ENCODE measurements around the gene RENBP. TPM values are rescaled to one million over a fixed set of nuclear protein-coding genes. Genes with fewer than 3 reads are reported as not detected.
"Not testable (repeated sequence)": the region's sequence is repeated elsewhere in the genome, so short reads cannot be mapped to it uniquely, and the experiment has no call there.

Gene RENBP
- total RNA-seq, 2 experiments from 2014 or later, result 8.2 to 8.4 TPM

DNA sequence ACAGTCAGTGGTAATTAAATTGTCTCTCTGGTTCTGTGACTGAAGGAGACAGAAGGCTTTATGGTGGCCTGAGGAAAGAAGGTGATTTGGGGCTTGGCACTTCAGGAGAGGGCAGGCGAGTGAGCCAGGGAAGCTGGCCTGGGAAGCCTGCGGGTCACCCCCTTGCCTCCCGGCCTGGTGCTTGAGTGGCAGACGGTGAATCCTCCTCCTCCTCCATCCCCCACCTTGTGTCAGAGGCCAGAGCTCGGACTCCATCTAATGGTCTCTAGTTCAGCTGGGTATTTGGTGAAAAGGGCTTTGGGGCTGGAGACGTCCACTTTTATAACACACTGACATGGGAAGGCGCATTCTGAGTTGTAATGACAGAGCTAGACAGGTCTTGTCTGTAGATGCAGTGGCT lies 36.8 kb upstream of the RENBP start:
- Mint-ChIP-seq H3K9me3 (no peaks in the 10 kb centered on the region), H3K4me1 (ENCODE audit: low read depth) (peaks cover 46% of the 10 kb centered on the region), H3K36me3 (peaks cover 7% of the 10 kb centered on the region), H3K27ac (peak overlapping the region; percentile 94), H3K27me3 (no peaks in the 10 kb centered on the region), H3K4me3 (peak overlapping the region; percentile 62)
- ChIA-PET POLR2A (interaction anchor here (1.2 to 3.4 kb wide), 4 partner anchors 9 to 56 kb away, joined by 3 to 40 read pairs (median 6); partner anchors contain the start of genes ARHGAP4, HCFC1, IRAK1 and TMEM187), CTCF (interaction anchor here (1.7 kb wide), 1 partner anchor 10 kb away, joined by 4 read pairs; the partner anchor contains the start of gene HCFC1)
- intact Hi-C loops (cut with micrococcal nuclease), result loop anchor here (1.0 to 5.0 kb wide), 2 partner anchors 9 to 41 kb away; partner anchors contain the start of gene TMEM187
- DNase-seq, result no peak

DNA sequence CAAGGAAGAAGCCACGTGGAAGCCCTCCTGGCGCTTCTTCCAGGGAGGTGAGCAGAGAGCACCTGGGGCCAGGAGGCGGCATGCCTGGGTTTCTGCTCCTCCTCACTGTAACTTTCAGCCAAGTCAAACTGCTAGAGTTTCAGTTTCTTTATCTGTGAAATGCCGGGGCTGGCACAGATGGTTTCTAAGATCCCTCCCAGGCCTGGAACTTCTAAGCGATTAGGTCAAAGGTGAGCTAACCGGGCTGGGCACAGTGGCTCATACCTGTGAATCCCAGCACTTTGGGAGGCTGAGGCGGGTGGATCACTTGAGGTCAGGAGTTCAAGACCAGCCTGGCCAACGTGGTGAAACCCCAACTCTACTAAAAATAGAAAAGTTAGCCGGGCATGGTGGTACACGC lies 36.0 kb upstream of the RENBP start:
- H3K9me3 Mint-ChIP-seq, H3K36me3 Mint-ChIP-seq, H3K27me3 Mint-ChIP-seq: not testable (repeated sequence)
- POLR2A ChIA-PET, result interaction anchor here (0.8 to 3.4 kb wide), 3 partner anchors 10 to 58 kb away, joined by 3 to 40 read pairs (median 7); partner anchors contain the start of genes HCFC1, IRAK1 and TMEM187
- peak overlapping the region; percentile 69 for H3K4me3 Mint-ChIP-seq
- peak; percentile 50 for DNase-seq
- H3K27ac Mint-ChIP-seq, result peak overlapping the region; percentile 94
- H3K4me1 Mint-ChIP-seq (ENCODE audit: low read depth), result peaks cover 50% of the 10 kb centered on the region
- CTCF ChIA-PET, result interaction anchor here (0.6 to 1.7 kb wide), 2 partner anchors 9 to 33 kb away, joined by 3 to 4 read pairs; partner anchors contain the start of gene HCFC1
- intact Hi-C loops (cut with micrococcal nuclease), result loop anchor here (5.0 kb wide), 1 partner anchor 42 kb away; no protein-coding TSS in a partner anchor

DNA sequence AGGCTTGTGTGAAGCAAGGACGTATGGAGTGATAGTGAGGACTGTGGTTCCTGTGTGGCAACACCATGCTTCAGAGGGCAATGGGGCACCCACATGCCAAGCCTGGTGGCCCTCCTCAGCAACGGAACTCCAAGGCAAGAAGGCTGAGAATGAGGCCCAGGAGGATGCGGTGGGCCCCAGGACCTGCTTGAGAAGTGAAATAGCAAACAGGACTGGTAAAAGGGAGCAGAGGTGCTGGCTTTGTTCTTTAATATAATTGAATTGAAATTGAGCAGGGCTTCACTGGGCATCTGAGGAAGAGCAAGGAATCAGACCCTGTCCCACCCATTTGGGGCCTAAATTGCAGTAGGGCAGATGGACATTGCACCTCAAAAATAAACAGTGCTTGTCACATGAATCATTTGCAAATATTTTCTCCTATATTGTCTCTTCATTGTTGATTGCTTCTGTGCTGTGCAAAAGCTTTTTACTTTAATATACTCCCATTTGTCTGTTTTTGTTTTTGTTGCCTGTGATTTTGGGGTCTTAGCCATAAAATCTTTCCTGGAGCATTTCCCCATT lies 30.4 kb upstream of the RENBP start:
- CTCF ChIA-PET, result interaction anchor here (0.9 to 1.0 kb wide), 2 partner anchors 38 to 45 kb away, joined by 3 read pairs; partner anchors contain the start of gene IRAK1
- peak overlapping the region; percentile 88 for H3K4me3 Mint-ChIP-seq

DNA sequence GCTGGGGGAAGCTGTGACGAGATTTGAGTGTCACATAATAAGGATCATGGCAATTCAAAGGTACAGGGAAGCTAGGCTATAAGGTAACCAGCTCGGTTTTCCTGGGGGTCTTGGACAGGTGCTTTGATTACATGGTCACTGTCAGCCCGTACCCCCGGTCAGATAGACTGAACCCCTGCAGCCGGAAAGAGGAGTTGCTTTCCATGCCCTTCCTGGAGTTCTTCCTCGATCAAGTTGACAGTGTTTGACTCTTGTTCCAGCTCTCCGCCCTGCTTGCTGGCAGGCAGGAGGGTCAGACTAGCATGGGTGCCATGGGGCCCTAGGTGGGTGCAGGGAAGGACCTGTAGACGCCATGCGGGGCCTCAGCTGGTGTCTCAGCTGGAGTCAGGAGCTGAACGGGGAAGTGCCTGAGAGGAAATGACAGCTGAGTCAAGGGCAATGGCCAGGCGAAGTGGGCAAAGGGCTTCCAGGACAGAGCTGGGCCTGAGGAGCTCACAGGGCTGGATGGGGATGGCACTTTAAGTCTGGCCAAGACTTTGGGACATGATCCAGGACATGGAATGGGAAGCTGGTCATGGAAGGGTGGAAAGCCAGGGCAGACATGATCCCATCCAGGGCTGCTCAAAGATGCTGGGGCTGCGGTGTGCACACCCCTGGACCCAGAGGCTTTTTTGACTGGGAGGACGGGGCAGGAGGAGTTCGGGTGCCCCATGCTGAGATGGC lies 29.7 kb upstream of the RENBP start:
- DNase-seq, result no peak
- peaks cover 11% of the 10 kb centered on the region for H3K36me3 Mint-ChIP-seq
- intact Hi-C loops (cut with micrococcal nuclease), result loop anchor here (10.0 kb wide), 2 partner anchors 121 to 401 kb away; partner anchors contain the start of genes EMD, FLNA and MECP2
- H3K4me1 Mint-ChIP-seq (ENCODE audit: low read depth), result peaks cover 17% of the 10 kb centered on the region
- POLR2A ChIA-PET, result interaction anchor here (1.2 to 8.7 kb wide), 5 partner anchors 7 to 49 kb away, joined by 3 to 68 read pairs (median 7); partner anchors contain the start of gene ARHGAP4
- CTCF ChIA-PET, result interaction anchor here (1.0 kb wide), 2 partner anchors 15 to 46 kb away, joined by 3 read pairs; partner anchors contain the start of gene IRAK1
- H3K27me3 Mint-ChIP-seq, result no peaks in the 10 kb centered on the region
- peak overlapping the region; percentile 88 for H3K4me3 Mint-ChIP-seq
- no peaks in the 10 kb centered on the region for H3K9me3 Mint-ChIP-seq
- peak overlapping the region; percentile 99 for H3K27ac Mint-ChIP-seq

More for the DNA sequence above, 30.4 kb upstream of the RENBP start:
- Mint-ChIP-seq H3K36me3 (peaks cover 5% of the 10 kb centered on the region), H3K4me1 (ENCODE audit: low read depth) (peaks cover 17% of the 10 kb centered on the region), H3K9me3 (no peaks in the 10 kb centered on the region), H3K27ac (peak overlapping the region; percentile 99), H3K27me3 (no peaks in the 10 kb centered on the region)
- DNase-seq, result no peak
- POLR2A ChIA-PET, result interaction anchor here (1.2 to 1.6 kb wide), 2 partner anchors 15 to 46 kb away, joined by 3 to 5 read pairs; no protein-coding TSS in a partner anchor
- intact Hi-C loops (cut with micrococcal nuclease), result loop anchor here (10.0 kb wide), 2 partner anchors 120 to 400 kb away; partner anchors contain the start of genes EMD, FLNA and MECP2

DNA sequence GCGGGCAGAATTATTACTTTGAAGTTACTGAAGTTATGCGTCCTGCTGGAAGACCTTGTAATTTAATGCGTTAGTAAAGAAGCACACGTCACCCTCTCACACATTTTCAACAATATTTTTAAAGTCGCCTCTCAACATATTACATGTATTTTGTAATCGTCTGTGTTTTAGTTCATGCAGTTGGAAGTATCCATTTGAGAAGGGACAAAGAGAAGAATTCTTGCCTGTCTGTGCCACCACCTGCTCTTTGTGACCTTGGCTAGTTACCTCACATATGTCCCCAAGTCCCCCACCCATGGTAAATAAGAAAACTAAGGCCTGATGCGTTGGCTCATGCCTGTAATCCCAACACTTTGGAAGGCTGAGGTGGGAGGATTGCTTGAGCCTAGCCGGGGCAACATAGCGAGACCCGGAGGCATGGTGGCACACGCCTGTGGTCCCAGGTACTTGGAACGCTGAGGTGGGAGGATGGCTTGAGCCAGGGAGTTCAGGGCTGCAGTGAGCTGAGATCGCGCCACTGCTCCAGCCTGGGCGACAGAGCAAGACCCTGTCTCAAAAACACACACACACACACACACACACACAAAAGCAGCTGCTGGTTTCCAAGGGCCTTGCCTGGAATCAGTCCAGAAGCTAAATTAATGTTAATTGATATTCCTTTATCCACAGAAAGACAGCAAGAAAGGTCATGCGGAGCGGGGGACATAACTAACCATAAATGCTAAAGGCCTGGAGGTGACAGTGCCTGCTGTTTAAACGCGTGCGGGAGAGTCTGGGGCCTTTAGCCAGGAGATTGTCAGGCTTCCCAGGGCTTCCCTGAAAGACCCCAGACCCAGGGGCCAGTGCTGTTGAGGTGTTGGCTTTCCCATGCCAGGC lies 28.9 kb upstream of the RENBP start:
- POLR2A ChIA-PET, result interaction anchor here (1.0 to 8.7 kb wide), 6 partner anchors 8 to 48 kb away, joined by 3 to 68 read pairs (median 6); partner anchors contain the start of gene ARHGAP4
- CTCF ChIA-PET, result interaction anchor here (1.0 kb wide), 3 partner anchors 16 to 47 kb away, joined by 3 read pairs; partner anchors contain the start of gene IRAK1
- peaks cover 17% of the 10 kb centered on the region for H3K4me1 Mint-ChIP-seq (ENCODE audit: low read depth)
- H3K27me3 Mint-ChIP-seq, result no peaks in the 10 kb centered on the region
- peak overlapping the region; percentile 88 for H3K4me3 Mint-ChIP-seq
- H3K36me3 Mint-ChIP-seq, result peaks cover 13% of the 10 kb centered on the region
- DNase-seq, result no peak
- H3K27ac Mint-ChIP-seq, result peak overlapping the region; percentile 99
- no peaks in the 10 kb centered on the region for H3K9me3 Mint-ChIP-seq
- intact Hi-C loops (cut with micrococcal nuclease), result loop anchor here (10.0 kb wide), 2 partner anchors 121 to 401 kb away; partner anchors contain the start of genes EMD, FLNA and MECP2

DNA sequence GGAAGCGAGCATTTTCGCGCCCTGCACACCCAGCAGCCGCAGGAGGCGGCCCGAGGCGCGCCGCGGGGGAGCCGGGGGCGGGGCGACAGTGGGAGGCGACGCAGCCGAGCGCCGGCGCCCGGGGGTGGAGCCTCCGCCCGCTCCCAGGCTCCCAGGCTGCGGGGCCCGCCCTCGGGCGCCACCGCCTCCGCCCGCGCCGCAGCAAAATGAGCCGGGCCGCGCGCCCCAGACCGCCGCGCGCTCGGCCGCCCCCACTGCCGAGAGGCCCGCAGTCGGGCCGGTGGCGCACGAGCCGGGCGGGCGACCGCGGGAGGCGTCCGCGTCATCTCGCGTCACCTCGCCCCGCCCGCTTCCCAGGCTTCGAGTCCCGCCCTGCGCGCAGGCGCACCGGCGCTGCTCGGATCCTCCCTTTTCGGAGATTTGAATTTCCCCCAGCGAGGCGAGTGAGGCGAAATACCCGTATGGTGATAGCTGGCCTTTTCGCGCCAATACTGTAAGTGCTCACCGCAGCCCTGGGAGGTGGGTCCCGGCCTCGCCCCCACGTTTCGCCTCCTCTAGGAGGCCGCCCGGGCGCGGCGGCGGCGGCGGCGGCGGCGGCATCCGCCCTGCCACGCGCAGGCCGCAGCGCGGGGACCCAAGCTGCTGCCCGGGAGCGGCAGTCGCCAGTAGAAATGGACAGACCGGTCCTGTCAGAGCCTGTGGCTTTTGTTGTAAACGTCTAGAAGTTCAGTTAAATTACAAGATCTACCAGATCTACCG lies 28.1 kb upstream of the RENBP start, which contains the start of gene TMEM187:
TMEM187 (plus strand) TSS at position 387 of the 759 bp plus-strand sequence. CDS start 9,309 bp downstream, outside the sequence.
- Mint-ChIP-seq H3K4me3 (peak within 1 kb of the TSS; percentile 100), H3K4me1 (ENCODE audit: low read depth) (peaks cover 24% of the 10 kb centered on the region), H3K27me3 (no peaks in the 10 kb centered on the region), H3K9me3 (no peaks in the 10 kb centered on the region), H3K27ac (peak within 1 kb of the TSS; percentile 100), H3K36me3 (peaks cover 19% of the 10 kb centered on the region)
- DNase-seq, result peak; percentile 93
- ChIA-PET CTCF (interaction anchor here (0.7 to 1.0 kb wide), 2 partner anchors 25 to 40 kb away, joined by 3 read pairs; no protein-coding TSS in a partner anchor), POLR2A (interaction anchor here (1.0 to 8.7 kb wide), 4 partner anchors 9 to 47 kb away, joined by 3 to 68 read pairs (median 24); partner anchors contain the start of gene ARHGAP4)
- intact Hi-C loops (cut with micrococcal nuclease), result loop anchor here (1.0 to 10.0 kb wide), 5 partner anchors 9 to 402 kb away; partner anchors contain the start of genes EMD, FLNA and MECP2

DNA sequence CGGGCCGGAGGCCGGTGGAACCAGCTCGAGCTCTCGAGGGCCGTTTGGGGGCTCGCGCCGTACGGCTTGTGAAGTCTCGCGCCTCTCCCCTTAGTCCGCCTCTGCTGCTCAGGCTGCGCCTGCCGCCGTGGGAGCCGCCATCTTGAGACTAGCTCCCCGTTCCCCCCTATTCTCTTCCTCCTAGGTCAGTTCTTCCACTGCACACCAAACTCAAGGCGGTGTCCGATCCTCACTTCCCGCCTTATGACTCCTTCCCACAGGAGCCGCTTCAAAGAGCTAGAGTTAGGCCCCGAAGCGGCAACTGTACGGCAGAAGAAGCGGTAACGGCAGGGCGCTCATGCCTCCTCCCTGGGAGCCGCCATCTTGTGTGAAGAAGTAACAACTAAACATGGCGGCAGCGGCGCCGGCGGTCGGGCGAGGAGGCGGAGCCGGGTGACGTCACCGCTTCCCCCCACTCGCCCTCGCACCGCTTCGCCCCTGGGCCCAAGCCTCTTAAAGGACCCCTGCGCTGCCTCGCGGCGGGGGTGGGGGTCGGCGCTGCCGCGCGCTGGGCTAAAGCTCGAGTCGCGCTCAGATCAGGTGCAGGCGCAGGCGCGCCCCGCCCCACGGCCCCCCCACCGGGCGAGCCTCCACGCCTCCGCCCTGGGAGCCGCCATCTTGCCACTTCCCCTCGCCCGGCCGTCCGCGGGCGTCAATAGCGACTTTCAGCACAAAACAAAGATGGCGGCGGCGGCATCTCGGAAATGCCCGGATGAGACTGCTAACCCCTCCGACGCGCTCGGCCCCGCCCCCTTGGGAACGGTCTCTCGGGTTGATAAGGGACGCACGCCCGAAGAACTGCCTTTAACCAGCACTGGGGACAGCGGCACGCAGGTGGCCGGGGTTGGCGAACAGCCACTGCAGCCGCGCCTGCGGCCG lies 27.3 kb upstream of the RENBP start, which contains the start of gene HCFC1:
HCFC1 (minus strand) TSS at position 369 of the 918 bp plus-strand sequence. CDS start 978 bp downstream, outside the sequence.
- peak within 1 kb of the TSS; percentile 100 for H3K4me3 Mint-ChIP-seq
- H3K36me3 Mint-ChIP-seq, result peaks cover 19% of the 10 kb centered on the region
- no peaks in the 10 kb centered on the region for H3K27me3 Mint-ChIP-seq
- peak within 1 kb of the TSS; percentile 100 for H3K27ac Mint-ChIP-seq
- peak; percentile 92 for DNase-seq
- intact Hi-C loops (cut with micrococcal nuclease), result loop anchor here (1.0 to 10.0 kb wide), 6 partner anchors 10 to 403 kb away; partner anchors contain the start of genes ABCD1, BCAP31, EMD and FLNA
- CTCF ChIA-PET, result interaction anchor here (0.5 to 1.2 kb wide), 5 partner anchors 9 to 43 kb away, joined by 3 to 4 read pairs (median 3); no protein-coding TSS in a partner anchor
- peaks cover 30% of the 10 kb centered on the region for H3K4me1 Mint-ChIP-seq (ENCODE audit: low read depth)
- POLR2A ChIA-PET, result interaction anchor here (0.8 to 8.7 kb wide), 8 partner anchors 10 to 396 kb away, joined by 3 to 68 read pairs (median 4); partner anchors contain the start of genes ARHGAP4 and MECP2
- no peaks in the 10 kb centered on the region for H3K9me3 Mint-ChIP-seq

DNA sequence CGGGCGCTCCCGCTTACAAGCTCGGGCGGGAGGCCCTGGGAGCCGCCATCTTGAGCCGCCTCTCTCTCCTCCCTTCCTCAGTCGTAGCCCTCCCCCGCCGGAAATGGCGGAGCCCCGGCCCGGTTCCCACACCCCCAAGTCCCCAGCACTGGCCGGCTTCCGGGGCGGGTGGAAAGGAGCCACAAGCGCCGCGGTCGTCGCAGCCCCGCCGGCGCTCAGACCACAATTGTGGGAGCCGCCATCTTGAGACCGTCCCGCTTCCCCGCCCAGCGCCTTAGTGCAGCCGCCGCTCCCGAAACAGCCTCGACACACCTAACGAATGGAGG lies 26.6 kb upstream of the RENBP start:
- DNase-seq, result peak; percentile 92
- Mint-ChIP-seq H3K9me3 (no peaks in the 10 kb centered on the region), H3K27ac (peak overlapping the region; percentile 100), H3K36me3 (peaks cover 19% of the 10 kb centered on the region), H3K27me3 (no peaks in the 10 kb centered on the region), H3K4me3 (peak overlapping the region; percentile 100), H3K4me1 (ENCODE audit: low read depth) (peaks cover 37% of the 10 kb centered on the region)
- CTCF ChIA-PET, result interaction anchor here (0.5 to 1.2 kb wide), 3 partner anchors 10 to 43 kb away, joined by 3 to 4 read pairs (median 3); no protein-coding TSS in a partner anchor
- intact Hi-C loops (cut with micrococcal nuclease), result loop anchor here (1.0 to 10.0 kb wide), 3 partner anchors 124 to 404 kb away; partner anchors contain the start of genes ABCD1, BCAP31, EMD and FLNA
- POLR2A ChIA-PET, result interaction anchor here (0.8 to 8.7 kb wide), 7 partner anchors 10 to 397 kb away, joined by 3 to 68 read pairs (median 5); partner anchors contain the start of genes ARHGAP4 and MECP2
